Subcutaneous adipose tissue (tissue), 4 donors: ENCODE measurements around the gene RAI1. TPM values are rescaled to one million over a fixed set of nuclear protein-coding genes. Genes with fewer than 3 reads are reported as not detected.

Experiments
- total RNA-seq, 4 donors: library from RNA; depleted of rRNA; stranded (reverse); fragments of >200 nt; gene quantifications; one replicate each; pipeline ENCODE4 v1.1.0, GENCODE V29; 2016
- TF ChIP-seq, protein P1 (sequence below): fragments of 450-650 bp; IDR thresholded peaks from one replicate; pipeline ENCODE4 v1.5.1; 2016; ENCODE audit warnings: low read depth, mild to moderate bottlenecking, control low read depth, antibody characterized with exemption, moderate library complexity

RAI1 gene
- total RNA-seq, 4 donors from 2014 or later: 4.1 to 20.0 (median 7.5) TPM

DNA sequence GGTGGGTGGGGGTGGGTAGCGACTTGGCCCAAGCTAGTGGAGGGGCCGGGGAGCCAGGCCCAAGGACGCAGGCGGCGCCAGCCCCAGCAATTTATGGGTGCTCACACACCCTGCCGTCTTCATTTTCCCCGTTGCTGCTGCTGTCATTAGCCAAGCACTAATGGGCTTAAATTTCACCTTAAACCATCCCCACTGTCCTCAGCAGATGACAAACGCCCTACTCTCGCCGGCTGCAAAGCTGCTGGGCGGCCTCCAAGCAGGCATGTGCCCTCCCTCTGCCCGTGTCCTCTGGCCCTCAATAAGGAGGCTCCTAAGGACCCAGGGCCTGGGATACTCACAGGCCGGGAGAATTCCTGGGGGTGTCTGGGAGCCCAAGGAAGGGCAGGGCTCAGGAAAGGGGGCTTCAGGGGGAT lies 89.4 kb downstream of the RAI1 start:
- TF ChIP-seq, protein P1, sequence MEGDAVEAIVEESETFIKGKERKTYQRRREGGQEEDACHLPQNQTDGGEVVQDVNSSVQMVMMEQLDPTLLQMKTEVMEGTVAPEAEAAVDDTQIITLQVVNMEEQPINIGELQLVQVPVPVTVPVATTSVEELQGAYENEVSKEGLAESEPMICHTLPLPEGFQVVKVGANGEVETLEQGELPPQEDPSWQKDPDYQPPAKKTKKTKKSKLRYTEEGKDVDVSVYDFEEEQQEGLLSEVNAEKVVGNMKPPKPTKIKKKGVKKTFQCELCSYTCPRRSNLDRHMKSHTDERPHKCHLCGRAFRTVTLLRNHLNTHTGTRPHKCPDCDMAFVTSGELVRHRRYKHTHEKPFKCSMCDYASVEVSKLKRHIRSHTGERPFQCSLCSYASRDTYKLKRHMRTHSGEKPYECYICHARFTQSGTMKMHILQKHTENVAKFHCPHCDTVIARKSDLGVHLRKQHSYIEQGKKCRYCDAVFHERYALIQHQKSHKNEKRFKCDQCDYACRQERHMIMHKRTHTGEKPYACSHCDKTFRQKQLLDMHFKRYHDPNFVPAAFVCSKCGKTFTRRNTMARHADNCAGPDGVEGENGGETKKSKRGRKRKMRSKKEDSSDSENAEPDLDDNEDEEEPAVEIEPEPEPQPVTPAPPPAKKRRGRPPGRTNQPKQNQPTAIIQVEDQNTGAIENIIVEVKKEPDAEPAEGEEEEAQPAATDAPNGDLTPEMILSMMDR: no peak

DNA sequence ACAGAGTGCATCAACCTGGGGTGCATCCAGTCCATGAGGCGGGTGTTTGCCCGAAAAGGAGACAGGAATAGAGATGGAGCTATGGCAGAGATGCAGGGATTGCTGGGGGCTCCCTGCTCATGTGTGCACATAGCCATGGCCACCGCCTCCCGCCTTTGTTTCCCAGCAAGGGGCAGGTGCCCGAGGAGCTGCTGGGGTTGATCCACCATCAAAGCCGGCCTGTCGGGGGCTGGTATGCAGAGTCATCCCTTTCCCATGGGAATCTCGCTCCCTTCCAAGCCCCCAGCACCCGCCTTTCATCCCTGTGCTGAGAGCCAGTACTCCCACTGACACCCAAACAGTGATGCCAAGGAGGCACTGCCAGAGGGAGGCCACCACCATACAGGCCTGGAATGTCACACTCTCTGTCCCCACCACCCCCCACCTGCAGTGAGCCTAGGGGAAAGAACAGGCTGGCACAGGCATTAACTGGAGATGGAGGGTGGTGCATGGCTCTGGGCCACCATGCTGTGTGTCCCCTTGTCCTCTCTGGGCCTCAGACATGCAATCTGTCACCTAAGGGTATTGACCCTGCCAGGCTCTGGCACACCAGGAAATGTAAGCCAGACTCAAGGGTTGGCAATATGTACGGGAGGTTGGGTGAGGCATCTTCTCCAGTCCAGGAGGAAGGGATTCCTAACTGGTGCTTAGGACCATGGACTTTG lies 90.4 kb downstream of the RAI1 start:
- TF ChIP-seq, protein P1: no peak

DNA sequence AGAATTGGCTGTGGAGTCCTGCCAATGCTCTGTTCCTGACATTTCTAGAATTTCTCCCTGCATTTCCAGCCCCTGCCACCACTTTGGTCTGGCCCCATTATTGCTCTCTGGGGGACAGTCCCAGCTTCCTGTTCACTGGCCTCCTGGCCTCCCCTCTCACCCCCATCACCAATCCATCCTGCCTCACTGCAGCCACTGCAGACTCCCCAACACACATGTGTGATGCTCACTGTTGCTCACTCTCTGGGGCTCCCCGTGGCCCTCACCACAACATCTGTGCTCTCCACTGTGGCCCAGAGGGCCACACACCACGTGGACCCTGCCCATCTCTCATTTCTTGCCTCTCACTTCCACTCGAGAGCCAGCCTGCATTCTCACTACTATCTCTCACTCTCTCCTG lies 91.0 kb downstream of the RAI1 start:
- TF ChIP-seq, protein P1: no peak

DNA sequence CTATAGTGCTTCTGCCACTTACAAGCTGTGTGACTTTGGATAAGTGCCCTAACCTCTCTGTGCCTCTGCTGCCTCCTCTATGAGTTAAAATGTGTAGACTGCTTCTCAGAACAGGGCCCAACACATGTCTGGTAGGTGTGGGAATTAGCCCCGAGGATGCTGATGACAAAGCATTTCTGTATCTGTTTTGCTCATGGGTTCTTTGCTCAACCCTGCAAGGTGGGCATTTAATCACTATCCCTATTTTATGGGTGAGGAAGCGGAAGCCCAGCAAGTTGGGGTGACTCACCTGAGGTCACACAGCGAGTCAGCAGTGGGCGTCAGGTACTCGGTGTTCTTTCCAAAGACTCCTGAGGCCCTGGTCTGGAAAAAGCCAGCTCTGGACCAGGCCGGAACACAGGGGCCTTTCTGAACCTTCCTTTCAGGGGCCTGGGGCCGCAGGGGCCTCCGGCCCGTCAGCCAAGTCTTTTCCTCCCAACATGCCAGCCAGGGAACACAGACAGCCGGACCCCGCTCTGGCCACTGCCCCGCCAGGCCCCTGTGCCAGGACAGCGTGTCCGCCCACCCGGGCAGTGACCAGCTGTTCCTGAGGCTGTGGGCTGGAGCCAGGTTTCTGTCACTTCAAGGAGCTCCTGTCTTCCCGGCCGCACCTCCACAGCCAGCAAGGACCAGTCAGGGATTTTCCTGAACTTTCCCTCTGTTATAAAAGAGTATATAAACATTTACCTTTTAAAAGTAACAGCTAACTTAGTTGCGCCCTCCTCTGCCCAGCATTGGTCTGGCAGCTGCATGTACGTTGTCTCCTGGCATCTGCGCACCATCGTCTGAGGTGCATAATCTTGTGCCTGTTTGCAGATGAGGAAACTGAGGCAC lies 93.0 kb downstream of the RAI1 start:
- TF ChIP-seq, protein P1: no peak

DNA sequence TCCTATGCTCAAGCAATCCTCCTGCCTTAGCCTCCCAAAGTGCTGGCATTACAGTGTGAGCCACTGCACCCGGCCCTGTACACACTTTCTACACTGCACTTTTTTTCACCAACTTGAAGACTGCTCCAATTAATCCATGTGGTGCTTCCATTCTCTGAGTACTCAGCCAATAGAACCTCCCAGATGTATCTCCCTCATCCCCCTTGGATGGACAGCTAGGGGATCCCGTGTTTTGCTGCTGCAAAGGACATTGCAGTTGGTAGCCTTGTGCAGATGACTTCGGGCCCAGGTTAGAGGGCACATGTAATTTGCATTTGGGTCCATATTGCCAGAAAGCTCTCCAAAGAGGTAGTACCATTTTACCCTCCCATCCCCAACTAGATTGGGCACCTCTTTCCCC lies 95.6 kb downstream of the RAI1 start:
- TF ChIP-seq, protein P1: no peak

DNA sequence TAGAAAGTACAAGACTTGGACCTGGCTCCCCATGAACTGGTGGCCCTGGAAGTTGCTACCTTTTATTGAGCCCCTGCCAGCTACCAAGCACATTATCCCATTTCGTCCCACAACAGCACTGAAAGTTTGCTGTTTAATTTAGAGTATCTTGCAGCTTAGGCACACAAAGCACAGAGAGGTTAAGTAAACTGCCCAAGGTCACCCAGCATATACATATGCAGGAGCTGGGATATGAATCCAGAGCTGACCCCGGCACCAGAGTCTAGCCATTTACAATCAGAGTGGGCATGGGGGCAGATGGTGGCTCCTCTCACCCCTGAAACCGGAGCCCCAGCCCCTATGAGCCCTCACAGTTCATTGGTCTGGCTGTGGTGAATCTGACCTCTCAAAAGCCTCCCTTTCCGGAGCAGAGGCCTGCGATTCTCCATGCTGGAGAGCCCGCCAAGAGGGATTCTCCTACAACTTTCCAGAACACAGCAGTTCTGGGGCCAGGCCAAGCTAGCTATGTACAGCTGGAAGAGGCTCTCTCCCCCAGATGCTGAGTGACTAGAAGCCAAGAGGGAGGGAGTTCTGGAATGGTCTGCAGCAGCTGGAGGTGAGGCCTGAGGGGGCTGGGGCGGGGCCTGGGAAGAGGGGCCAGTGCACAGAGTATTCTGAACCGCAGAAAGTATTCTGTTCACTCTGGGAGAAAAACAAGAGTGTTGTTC lies 97.2 kb downstream of the RAI1 start:
- TF ChIP-seq, protein P1: no peak
